PC-3 (cell line): ENCODE results near the gene CTNNA2. TPM values are rescaled to one million over a fixed set of nuclear protein-coding genes. Genes with fewer than 3 reads are reported as not detected.

Experiments used
- ATAC-seq: fragments of 200-7000 bp; cut with Tn5 transposase; 2 replicates; pipeline ENCODE4 v1.9.1; 2020; ENCODE audit warnings: mild to moderate bottlenecking, moderate library complexity
- BruUV-seq: library from RNA; stranded (reverse); fragments of 400-500 nt; replicated peaks from 2 replicates; lab custom pipeline; 2021; lab: Mats Ljungman, UMichigan
- CTCF ChIA-PET: fragments of 300-600 bp; sonication (Branson Sonifier 250); formaldehyde crosslinking; loops from one replicate; lab custom pipeline; 2022; ENCODE audit warnings: antibody characterized with exemption; lab: Charles Lee
- POLR2A ChIA-PET: fragments of 300-600 bp; sonication (Branson Sonifier 250); formaldehyde crosslinking; loops from one replicate; lab custom pipeline; 2022; ENCODE audit warnings: antibody characterized with exemption; ENCODE audit not compliant: unreplicated experiment; lab: Charles Lee
- DNase-seq: peaks from one replicate; pipeline ENCODE4 v3.0.0-alpha.2; 2015
- H2AFZ ChIP-seq: fragments of 300-600 bp; sonication (generic); 2 replicates; pipeline ENCODE4 v1.6.0; 2016; ENCODE audit warnings: antibody characterized with exemption, low read length
- H3F3A ChIP-seq: fragments of 300-600 bp; sonication (generic); one replicate; pipeline ENCODE4 v1.6.0; 2017; ENCODE audit warnings: antibody characterized with exemption, low read length, control low read depth, mild to moderate bottlenecking; ENCODE audit not compliant: unreplicated experiment
- H3K27ac ChIP-seq: fragments of 300-600 bp; sonication (generic); 2 replicates; pipeline ENCODE4 v1.5.1; 2016; ENCODE audit warnings: mild to moderate bottlenecking, low read length
- H3K27me3 ChIP-seq: fragments of 300-600 bp; sonication (generic); 2 replicates; pipeline ENCODE4 v1.6.1; 2016; ENCODE audit warnings: low read length, mixed read lengths
- H3K36me3 ChIP-seq: fragments of 300-600 bp; sonication (generic); 2 replicates; pipeline ENCODE4 v1.6.1; 2016; ENCODE audit warnings: low read depth, mixed run types, low read length, mixed read lengths
- H3K4me1 ChIP-seq: fragments of 300-600 bp; sonication (generic); 2 replicates; pipeline ENCODE4 v1.5.1; 2016; ENCODE audit warnings: low read length; ENCODE audit not compliant: insufficient read depth
- H3K4me2 ChIP-seq: fragments of 300-600 bp; sonication (generic); 2 replicates; pipeline ENCODE4 v1.6.0; 2016; ENCODE audit warnings: low read length
- H3K4me3 ChIP-seq: fragments of 300-600 bp; sonication (generic); 2 replicates; pipeline ENCODE4 v1.5.1; 2016; ENCODE audit warnings: mild to moderate bottlenecking, low read length, mixed read lengths
- H3K79me2 ChIP-seq: fragments of 300-600 bp; sonication (generic); 2 replicates; pipeline ENCODE4 v1.6.1; 2017; ENCODE audit warnings: low read length, mixed read lengths
- H3K9ac ChIP-seq: fragments of 300-600 bp; sonication (generic); 2 replicates; pipeline ENCODE4 v1.6.0; 2016; ENCODE audit warnings: mild to moderate bottlenecking, low read length
- H3K9me2 ChIP-seq: fragments of 300-600 bp; sonication (generic); replicated peaks from 2 replicates; pipeline ENCODE4 v1.6.1; 2016; ENCODE audit warnings: mixed run types, low read length, mixed read lengths
- H3K9me3 ChIP-seq: fragments of 300-600 bp; sonication (generic); 2 replicates; pipeline ENCODE4 v1.6.1; 2016; ENCODE audit warnings: low read length, mixed read lengths
- H4K20me1 ChIP-seq: fragments of 300-600 bp; sonication (generic); 2 replicates; pipeline ENCODE4 v1.6.1; 2016; ENCODE audit warnings: low read length, mixed read lengths
- CTCF ChIP-seq: fragments of 300-600 bp; sonication (generic); conservative IDR thresholded peaks from 2 replicates; pipeline ENCODE4 v1.5.1; 2017; ENCODE audit warnings: antibody characterized with exemption, low read depth, mild to moderate bottlenecking, low read length
- EZH2 ChIP-seq: fragments of 300-600 bp; sonication (generic); IDR thresholded peaks from one replicate; pipeline ENCODE4 v1.6.1; 2017; ENCODE audit warnings: antibody characterized with exemption, mild to moderate bottlenecking, low read length; ENCODE audit not compliant: unreplicated experiment
- EZH2phosphoT487 ChIP-seq: fragments of 300-600 bp; sonication (generic); IDR thresholded peaks from 2 replicates; pipeline ENCODE4 v1.6.1; 2018; ENCODE audit warnings: mild to moderate bottlenecking, antibody characterized with exemption, low read length, borderline replicate concordance
- intact Hi-C: fragments of 100-400 bp; cut with micrococcal nuclease; formaldehyde crosslinking; loops from 2 replicates; pipeline ENCODE4 v1.9.0; 2023
- total RNA-seq: library from RNA; depleted of rRNA; stranded (reverse); fragments of >200 nt; gene quantifications from 2 replicates; pipeline ENCODE4 v1.2.3, GENCODE V29; 2014

Gene CTNNA2
- total RNA-seq, 1 experiment from 2014 or later: not detected

GRCh38 chr2:79876430-79876829 is 363.6 kb downstream of the CTNNA2 start:
- H3K4me3 ChIP-seq: no peak overlapping the region
- TF ChIP-seq EZH2phosphoT487 (no peak), CTCF (peak; percentile 33), EZH2 (no peak)
- POLR2A ChIA-PET: no interaction called here
- H3K9me3 ChIP-seq: no peaks in the 10 kb centered on the region
- no peak overlapping the region for H3K4me2 ChIP-seq
- intact Hi-C loops: no loop called here
- H3K9me2 ChIP-seq: no peaks in the 10 kb centered on the region
- H3K27ac ChIP-seq: no peak overlapping the region
- H3K4me1 ChIP-seq: no peaks in the 10 kb centered on the region
- no peak overlapping the region for H2AFZ ChIP-seq
- no TSS peak for BruUV-seq
- no peaks in the 10 kb centered on the region for H4K20me1 ChIP-seq
- ATAC-seq (peak; percentile 37; the same call in 1 of the 2 replicates), DNase-seq (peak; percentile 10)
- H3K79me2 ChIP-seq: no peaks in the 10 kb centered on the region
- no peaks in the 10 kb centered on the region for H3K27me3 ChIP-seq
- H3K9ac ChIP-seq: no peak overlapping the region
- no peaks in the 10 kb centered on the region for H3F3A ChIP-seq
- CTCF ChIA-PET: interaction anchor here (0.5 kb wide), 1 partner anchor 452 kb away, joined by 3 read pairs; no protein-coding TSS in a partner anchor
- H3K36me3 ChIP-seq: no peaks in the 10 kb centered on the region

GRCh38 chr2:79882548-79882947 is 369.7 kb downstream of the CTNNA2 start:
- ChIA-PET CTCF (no interaction called here), POLR2A (no interaction called here)
- H3K27ac ChIP-seq: no peak overlapping the region

More at GRCh38 chr2:79882548-79882947, 369.7 kb downstream of the CTNNA2 start:
- H4K20me1 ChIP-seq: no peaks in the 10 kb centered on the region
- no peaks in the 10 kb centered on the region for H3F3A ChIP-seq
- no peak overlapping the region for H3K9ac ChIP-seq
- no peak for DNase-seq
- no TSS peak for BruUV-seq
- H3K9me3 ChIP-seq: no peaks in the 10 kb centered on the region
- H2AFZ ChIP-seq: no peak overlapping the region
- intact Hi-C loops: no loop called here
- H3K9me2 ChIP-seq: no peaks in the 10 kb centered on the region
- no peaks in the 10 kb centered on the region for H3K79me2 ChIP-seq
- TF ChIP-seq EZH2: no peak
- no peak for TF ChIP-seq EZH2phosphoT487
- no peak for TF ChIP-seq CTCF
- H3K4me1 ChIP-seq: no peaks in the 10 kb centered on the region
- H3K27me3 ChIP-seq: no peaks in the 10 kb centered on the region
- ATAC-seq: no peak
- H3K4me3 ChIP-seq: no peak overlapping the region
- no peaks in the 10 kb centered on the region for H3K36me3 ChIP-seq
- H3K4me2 ChIP-seq: no peak overlapping the region
